Right lobe of liver (tissue), 6 donors: ENCODE measurements around the gene HIP1. TPM values are rescaled to one million over a fixed set of nuclear protein-coding genes. Genes with fewer than 3 reads are reported as not detected.

Source experiments
- ATAC-seq, 4 donors: fragments of 200-7000 bp; cut with Tn5 transposase; one replicate each; pipeline ENCODE4 v1.9.1; 2020; ENCODE audit warnings: mild to moderate bottlenecking in 4 of 4, moderate library complexity in 4 of 4
- DNase-seq, 3 donors: peaks; one replicate each; pipeline ENCODE4 v3.0.0-alpha.2; 2020
- H3K27ac ChIP-seq, 3 donors: fragments of 200-600 bp; one replicate each; pipeline ENCODE4 v1.8.0; 2022
- H3K27me3 ChIP-seq, 2 donors: fragments of 200-600 bp; one replicate each; pipeline ENCODE4 v1.8.0; 2022
- H3K36me3 ChIP-seq, 4 donors: fragments of 200-600 bp; sonication (generic) in 1 of 4; one replicate each; pipeline versions ENCODE4 v1.5.1 to v1.8.0; 2017 to 2022; ENCODE audit warnings: control low read depth in 1 of 4
- H3K4me1 ChIP-seq, 4 donors: fragments of 200-600 bp; sonication (generic) in 1 of 4; one replicate each; pipeline versions ENCODE4 v1.5.1 to v1.8.0; 2017 to 2022; ENCODE audit warnings: control low read depth in 1 of 4
- H3K4me3 ChIP-seq, 3 donors: fragments of 200-600 bp; one replicate each; pipeline ENCODE4 v1.8.0; 2022
- H3K9me3 ChIP-seq, 4 donors: fragments of 200-600 bp; sonication (generic) in 1 of 4; one replicate each; pipeline versions ENCODE4 v1.5.1 to v1.8.0; 2017 to 2022; ENCODE audit warnings: control low read depth in 1 of 4
- POLR2A ChIP-seq: fragments of 450-650 bp; IDR thresholded peaks from one replicate; pipeline ENCODE4 v1.6.1; 2017; ENCODE audit warnings: antibody characterized with exemption, mild to moderate bottlenecking
- WGBS: methylation state at CpG from one replicate; pipeline ENCODE4 v1.1.6; 2018; ENCODE audit warnings: low coverage, low lambda C conversion rate; ENCODE audit not compliant: insufficient coverage; ENCODE audit errors: missing lambda C conversion rate; 5-methylcytosine and 5-hydroxymethylcytosine counted together
- intact Hi-C, 2 donors: fragments of 100-400 bp; cut with DNase I; formaldehyde crosslinking; loops; one replicate each; pipeline versions ENCODE4 v1.11.2 to v1.14.1; 2022
- total RNA-seq, 6 experiments: library from RNA; depleted of rRNA in 2 of 6; stranded (reverse); fragments of >200 nt in 2 of 6; fragmentation: NEBNext Ultra II Directional in 3 of 6; extraction: Animal tissue kit (Norgen Biotek cat#: 25700) in 3 of 6; gene quantifications; one replicate each; pipeline versions ENCODE4 v1.1.0 to v1.2.4, GENCODE V29; 2016 to 2023
- TF ChIP-seq, protein P1 (sequence below), 4 donors: fragments of 200-600 bp in 3 of 4; fragments of 450-650 bp in 1 of 4; IDR thresholded peaks; one replicate each; pipeline versions ENCODE4 v1.5.1 to v1.8.0; 2016 to 2022; ENCODE audit warnings: antibody characterized with exemption in 4 of 4, mild to moderate bottlenecking in 2 of 4
- donor health status: DM: no; HTN: yes; CAD: no.
- donor health status: DM: no; HTN: no; CAD: no.
- donor health status: DM: no; HTN: no; CAD: no.
- donor health status: DM: no; HTN: yes; CAD: no.
- donor health status: DM: no; HTN: yes; CAD: no.

HIP1 gene
- total RNA-seq, 6 experiments from 2014 or later: 17.6 to 23.0 (median 18.8) TPM

DNA sequence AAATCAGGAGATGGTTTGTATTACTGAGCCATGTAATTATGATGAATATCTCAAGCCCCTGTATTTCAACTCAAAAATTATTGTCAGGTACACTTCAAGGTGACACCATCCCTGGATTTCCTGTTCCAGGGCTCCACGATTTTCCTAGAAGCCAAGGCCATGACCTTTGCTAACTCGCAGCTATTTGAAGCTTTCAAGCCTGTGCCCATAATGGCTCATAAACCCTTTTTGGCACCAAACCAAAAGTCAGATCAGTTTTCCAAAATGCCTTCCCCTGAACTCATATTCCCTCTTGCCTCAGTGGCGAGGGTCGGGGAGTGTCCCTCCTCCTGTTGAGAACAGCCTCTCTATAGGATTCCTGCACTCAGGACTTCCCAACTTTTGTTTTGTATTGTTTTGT, 70.8 kb downstream of the HIP1 start:
- 64% methylated on average over 4 of the region's 4 CpGs for WGBS
- H3K27me3 ChIP-seq: no peaks in the 10 kb centered on the region
- H3K36me3 ChIP-seq: no peaks in the 10 kb centered on the region
- intact Hi-C loops: no loop called here
- H3K4me3 ChIP-seq: no peak overlapping the region
- H3K9me3 ChIP-seq: no peaks in the 10 kb centered on the region
- DNase-seq: no peak
- no peak for ATAC-seq
- no peak overlapping the region for H3K27ac ChIP-seq
- TF ChIP-seq, protein P1, sequence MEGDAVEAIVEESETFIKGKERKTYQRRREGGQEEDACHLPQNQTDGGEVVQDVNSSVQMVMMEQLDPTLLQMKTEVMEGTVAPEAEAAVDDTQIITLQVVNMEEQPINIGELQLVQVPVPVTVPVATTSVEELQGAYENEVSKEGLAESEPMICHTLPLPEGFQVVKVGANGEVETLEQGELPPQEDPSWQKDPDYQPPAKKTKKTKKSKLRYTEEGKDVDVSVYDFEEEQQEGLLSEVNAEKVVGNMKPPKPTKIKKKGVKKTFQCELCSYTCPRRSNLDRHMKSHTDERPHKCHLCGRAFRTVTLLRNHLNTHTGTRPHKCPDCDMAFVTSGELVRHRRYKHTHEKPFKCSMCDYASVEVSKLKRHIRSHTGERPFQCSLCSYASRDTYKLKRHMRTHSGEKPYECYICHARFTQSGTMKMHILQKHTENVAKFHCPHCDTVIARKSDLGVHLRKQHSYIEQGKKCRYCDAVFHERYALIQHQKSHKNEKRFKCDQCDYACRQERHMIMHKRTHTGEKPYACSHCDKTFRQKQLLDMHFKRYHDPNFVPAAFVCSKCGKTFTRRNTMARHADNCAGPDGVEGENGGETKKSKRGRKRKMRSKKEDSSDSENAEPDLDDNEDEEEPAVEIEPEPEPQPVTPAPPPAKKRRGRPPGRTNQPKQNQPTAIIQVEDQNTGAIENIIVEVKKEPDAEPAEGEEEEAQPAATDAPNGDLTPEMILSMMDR (IDR thresholded peaks at IDR 0.05): no peak
- no peak for TF ChIP-seq POLR2A
- H3K4me1 ChIP-seq: no peaks in the 10 kb centered on the region

DNA sequence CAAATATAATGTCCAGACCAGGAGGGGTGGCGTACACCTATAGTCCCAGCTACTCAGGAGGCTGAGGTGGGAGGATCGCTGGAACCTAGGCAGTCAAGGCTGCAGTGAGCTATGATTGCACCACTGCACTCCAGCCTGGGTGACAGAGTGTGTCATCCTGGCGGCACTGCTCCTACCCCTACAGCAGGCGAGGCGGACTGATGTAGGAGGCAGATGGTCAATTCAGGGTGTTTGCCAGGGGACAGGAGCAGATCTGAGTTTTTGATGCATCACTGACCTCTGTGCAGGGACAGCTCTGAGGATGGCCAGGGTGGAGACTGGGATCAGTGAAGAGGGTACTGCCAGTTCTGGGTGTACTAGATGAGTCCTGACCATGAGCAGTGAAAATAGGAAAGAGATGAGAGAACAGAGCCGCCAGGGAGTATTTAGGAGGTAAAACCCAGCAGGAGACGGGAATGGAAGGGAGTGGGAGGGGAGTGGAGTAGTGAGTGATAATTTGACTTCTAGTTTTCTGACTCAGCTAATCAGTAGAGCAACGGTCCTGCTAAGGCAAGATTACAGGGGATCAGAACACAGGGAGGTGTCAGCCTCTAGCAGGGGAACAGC, 75.3 kb downstream of the HIP1 start:
- Histone ChIP-seq H3K4me1 (no peaks in the 10 kb centered on the region), H3K27ac (no peak overlapping the region), H3K4me3 (no peak overlapping the region), H3K36me3 (no peaks in the 10 kb centered on the region), H3K27me3 (no peaks in the 10 kb centered on the region), H3K9me3 (no peaks in the 10 kb centered on the region)
- peak in 1 of 4 donors; percentile 28 for ATAC-seq
- DNase-seq: peak in 1 of 3 donors; percentile 2
- intact Hi-C loops: no loop called here
- TF ChIP-seq, protein P1 (IDR thresholded peaks at IDR 0.05): no peak
- TF ChIP-seq POLR2A: no peak
- WGBS: 78% methylated on average over 6 of the region's 8 CpGs

DNA sequence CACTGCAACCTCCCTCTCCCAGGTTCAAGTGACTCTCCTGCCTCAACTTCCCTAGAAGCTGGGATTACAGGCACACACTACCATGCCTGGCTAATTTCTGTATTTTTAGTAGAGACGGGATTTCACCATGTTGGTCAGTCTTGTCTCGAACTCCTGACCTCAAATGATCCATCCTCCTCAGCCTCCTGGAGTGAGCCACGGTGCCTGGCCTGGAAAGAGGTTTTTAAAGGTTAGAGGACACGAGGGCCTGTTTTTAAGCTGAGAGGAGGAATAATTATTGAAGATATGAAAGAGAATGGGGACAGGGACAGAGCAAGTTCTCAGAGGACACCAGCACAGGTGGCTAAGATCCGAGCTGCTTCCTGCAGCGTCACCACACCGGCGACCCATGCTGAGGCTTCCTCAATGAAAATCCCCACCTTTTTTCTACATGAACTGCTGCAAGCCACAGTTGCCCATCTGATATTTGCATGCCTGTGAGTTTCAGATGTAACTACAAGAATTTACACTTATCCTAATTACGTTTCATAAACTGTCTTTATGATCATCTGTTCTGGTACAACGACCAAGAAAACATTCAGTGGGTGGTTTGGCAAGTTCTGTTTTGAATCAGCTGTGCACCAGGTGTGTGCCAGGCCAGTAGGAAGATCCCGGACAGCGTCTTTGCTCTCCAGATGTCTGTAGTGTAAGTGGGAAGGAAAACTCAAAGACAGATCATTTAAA, 76.0 kb downstream of the HIP1 start:
- Histone ChIP-seq H3K4me3 (no peak overlapping the region), H3K9me3 (no peaks in the 10 kb centered on the region), H3K27me3 (no peaks in the 10 kb centered on the region), H3K36me3 (no peaks in the 10 kb centered on the region), H3K4me1 (no peaks in the 10 kb centered on the region), H3K27ac (no peak overlapping the region)
- ATAC-seq (no peak), DNase-seq (peak in 1 of 3 donors; percentile 8)
- intact Hi-C loops: no loop called here
- WGBS: 79% methylated on average over 12 of the region's 12 CpGs
- TF ChIP-seq POLR2A: no peak
- TF ChIP-seq, protein P1 (IDR thresholded peaks at IDR 0.05): no peak

DNA sequence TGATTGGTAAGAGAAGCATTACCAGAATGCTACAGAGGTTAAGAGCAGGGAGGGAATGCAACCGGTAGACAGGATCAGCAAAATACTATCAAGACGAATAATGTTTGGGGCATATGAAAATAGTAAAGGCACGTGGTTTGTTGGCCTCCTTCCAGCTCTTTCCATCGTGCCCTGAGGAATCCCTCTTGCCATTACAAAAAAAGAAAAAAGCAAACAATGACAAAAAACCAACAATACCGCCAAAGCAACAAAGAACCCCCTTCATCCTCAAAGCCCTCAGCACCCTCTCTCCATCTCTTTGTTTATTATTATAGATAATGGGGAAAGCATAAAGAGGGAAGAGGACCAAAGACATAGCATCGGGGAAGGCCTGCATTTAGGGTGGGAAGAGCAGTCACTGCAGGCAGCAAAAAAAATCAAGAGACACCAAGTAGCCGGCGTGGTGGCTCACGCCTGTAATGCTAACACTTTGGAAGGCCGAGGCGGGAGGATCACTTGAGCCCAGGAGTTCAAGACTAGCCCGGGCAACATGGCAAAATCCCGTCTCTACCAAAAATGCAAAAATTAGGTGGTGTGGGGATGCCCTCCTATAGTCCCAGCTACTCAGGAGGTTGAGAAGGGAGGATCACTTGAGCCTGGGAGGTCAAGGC, 78.0 kb downstream of the HIP1 start:
- TF ChIP-seq, protein P1 (IDR thresholded peaks at IDR 0.05): no peak
- no peak for TF ChIP-seq POLR2A
- ATAC-seq (no peak), DNase-seq (no peak)
- intact Hi-C loops: no loop called here
- Histone ChIP-seq H3K4me3 (no peak overlapping the region), H3K27ac (no peak overlapping the region), H3K36me3 (no peaks in the 10 kb centered on the region), H3K9me3 (no peaks in the 10 kb centered on the region), H3K27me3 (no peaks in the 10 kb centered on the region), H3K4me1 (no peaks in the 10 kb centered on the region)
- WGBS: 79% methylated on average over 11 of the region's 13 CpGs
